CD1c-positive myeloid dendritic cell (primary cell): ENCODE measurements around the gene GAMT.

Experiments
- DNase-seq: peaks from one replicate; pipeline ENCODE4 v3.0.0-alpha.2; 2016; ENCODE audit errors: extremely low spot score

The GAMT gene

GRCh38 chr19:1365319-1366269 lies 35.7 kb downstream of the GAMT start:
- DNase-seq = no peak

DNA sequence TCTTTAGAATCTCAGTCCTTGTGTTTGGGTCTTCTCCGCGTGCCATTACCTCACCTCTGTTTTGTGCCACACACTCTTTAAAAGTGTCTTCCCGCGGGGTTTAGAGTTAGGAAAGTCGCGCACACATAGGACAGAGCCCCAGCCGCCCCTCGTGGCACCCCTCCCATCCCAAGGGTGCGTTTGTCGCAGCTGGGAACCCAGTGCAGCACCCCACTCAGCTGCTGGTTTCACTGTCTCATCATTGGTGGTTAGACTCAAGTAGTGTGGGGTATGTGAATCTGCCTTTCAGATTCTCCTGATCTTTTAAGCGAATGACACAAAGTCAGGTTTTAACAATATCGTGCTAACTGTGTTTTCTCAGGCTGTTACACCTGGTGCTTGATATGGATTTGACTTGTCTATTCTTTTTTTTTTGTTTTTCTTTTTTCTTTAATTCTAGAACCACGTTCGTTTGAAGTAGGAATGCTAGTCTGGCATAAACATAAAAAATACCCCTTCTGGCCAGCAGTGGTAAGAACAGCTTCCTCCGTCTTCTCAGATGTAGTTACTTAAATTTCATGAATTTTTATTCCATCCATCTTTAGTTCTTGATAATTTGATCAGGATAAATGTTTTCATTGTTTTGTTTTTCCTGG lies 37.2 kb downstream of the GAMT start:
- DNase-seq = no peak

- peak; percentile 17 for DNase-seq
Measured at GRCh38 chr19:1363599-1363998, 37.7 kb downstream of the GAMT start.

- DNase-seq = no peak
Measured at GRCh38 chr19:1362387-1363257, 38.7 kb downstream of the GAMT start.

DNA sequence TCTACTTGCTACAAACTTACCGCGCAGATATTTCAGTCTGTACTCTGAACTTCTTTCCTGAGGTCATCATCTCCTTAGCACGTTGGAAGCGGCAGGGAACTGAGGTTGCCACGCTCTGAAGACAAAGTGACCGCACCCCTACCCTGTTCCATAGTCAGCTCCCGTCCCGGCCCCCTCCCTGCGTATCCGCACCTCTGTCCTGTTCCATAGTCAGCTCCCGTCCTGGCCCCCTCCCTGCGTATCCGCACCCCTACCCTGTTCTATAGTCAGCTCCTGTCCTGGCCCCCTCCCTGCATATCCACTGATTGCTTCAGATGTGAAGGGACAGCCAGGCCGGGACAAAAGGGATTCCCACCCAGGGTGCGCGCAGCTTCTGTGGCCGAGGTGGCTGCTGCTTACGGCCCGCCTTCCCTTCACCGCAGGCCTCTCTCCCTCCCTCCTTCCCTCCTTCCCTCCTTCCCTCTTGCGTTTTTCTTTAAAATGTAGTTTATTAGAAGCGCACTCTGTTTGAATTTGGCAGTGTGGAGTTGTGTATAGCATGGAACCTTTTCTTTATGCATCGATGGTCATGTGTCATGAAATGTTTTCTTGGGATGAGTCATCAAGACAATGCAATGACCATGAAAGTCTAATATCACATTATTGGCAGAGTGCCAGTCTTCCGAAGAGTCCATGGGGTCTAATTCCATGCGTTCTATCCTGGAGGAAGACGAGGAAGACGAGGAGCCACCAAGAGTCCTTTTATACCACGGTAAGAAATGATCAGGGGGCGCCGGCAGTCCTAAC lies 39.5 kb downstream of the GAMT start:
- peak; percentile 12 for DNase-seq

DNA sequence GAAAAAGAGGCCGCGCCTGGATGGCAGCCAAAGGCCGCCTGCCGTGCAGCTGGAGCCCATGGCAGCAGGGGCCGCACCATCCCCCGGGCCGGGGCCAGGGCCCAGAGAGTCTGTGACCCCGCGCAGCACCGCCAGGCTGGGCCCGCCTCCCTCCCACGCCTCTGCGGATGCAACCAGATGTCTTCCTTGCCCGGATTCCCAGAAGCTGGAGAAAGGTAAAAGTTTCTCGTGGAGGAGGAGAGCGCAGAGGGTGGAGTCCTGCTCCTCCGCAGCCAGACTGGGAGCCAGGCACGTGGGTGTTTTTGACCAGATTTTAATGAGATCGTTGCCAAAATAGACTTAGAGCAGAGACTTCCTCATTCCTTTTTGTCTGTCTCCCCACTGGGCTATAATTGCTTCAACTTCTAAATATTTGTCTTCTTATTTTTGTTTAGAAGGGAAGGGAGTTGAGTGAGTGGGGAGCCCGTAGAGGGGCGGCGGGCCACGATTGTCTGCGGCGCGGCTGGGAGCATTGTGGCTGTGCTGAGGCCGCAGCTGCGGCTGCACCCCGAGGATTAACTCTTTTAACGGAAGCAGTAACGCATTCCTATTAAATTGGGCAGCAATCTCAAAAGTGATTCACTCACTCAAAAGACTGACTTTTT lies 40.4 kb downstream of the GAMT start:
- peak; percentile 68 for DNase-seq

DNA sequence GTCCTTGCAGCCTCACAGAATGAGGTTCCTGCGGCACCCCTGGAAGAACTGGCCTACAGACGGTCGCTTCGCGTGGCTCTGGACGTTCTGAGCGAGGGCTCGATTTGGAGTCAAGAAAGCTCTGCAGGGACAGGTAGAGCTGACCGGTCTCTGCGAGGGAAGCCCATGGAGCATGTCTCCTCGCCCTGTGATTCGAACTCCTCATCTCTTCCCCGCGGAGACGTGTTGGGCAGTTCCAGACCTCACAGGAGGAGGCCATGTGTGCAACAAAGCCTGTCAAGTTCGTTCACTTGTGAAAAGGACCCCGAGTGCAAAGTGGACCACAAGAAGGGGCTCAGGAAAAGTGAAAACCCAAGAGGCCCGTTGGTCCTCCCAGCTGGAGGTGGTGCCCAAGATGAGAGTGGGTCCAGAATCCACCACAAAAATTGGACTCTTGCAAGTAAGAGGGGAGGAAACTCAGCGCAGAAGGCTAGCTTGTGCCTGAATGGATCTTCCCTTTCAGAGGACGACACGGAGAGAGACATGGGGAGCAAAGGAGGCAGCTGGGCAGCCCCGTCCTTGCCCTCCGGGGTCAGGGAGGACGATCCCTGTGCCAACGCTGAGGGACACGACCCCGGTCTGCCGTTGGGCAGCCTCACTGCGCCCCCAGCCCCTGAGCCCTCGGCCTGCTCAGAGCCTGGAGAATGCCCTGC lies 41.1 kb downstream of the GAMT start:
- DNase-seq = no peak

DNA sequence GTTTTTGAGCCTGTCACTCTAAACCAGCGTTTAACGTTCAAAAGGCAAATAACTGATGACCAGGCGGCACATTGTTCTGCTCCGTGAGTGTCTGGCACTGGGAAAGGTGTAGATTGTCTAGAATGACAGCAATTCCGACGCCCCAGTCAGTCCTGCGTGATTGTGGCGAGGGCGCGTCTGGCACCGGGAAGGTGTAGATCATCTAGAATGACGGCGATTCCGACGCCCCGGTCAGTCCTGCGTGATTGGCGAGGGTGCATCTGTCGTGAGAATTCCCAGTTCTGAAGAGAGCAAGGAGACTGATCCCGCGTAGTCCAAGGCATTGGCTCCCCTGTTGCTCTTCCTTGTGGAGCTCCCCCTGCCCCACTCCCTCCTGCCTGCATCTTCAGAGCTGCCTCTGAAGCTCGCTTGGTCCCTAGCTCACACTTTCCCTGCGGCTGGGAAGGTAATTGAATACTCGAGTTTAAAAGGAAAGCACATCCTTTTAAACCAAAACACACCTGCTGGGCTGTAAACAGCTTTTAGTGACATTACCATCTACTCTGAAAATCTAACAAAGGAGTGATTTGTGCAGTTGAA lies 43.7 kb downstream of the GAMT start:
- DNase-seq = no peak

- DNase-seq = no peak
Measured at GRCh38 chr19:1356508-1356865, 44.9 kb downstream of the GAMT start.

DNA sequence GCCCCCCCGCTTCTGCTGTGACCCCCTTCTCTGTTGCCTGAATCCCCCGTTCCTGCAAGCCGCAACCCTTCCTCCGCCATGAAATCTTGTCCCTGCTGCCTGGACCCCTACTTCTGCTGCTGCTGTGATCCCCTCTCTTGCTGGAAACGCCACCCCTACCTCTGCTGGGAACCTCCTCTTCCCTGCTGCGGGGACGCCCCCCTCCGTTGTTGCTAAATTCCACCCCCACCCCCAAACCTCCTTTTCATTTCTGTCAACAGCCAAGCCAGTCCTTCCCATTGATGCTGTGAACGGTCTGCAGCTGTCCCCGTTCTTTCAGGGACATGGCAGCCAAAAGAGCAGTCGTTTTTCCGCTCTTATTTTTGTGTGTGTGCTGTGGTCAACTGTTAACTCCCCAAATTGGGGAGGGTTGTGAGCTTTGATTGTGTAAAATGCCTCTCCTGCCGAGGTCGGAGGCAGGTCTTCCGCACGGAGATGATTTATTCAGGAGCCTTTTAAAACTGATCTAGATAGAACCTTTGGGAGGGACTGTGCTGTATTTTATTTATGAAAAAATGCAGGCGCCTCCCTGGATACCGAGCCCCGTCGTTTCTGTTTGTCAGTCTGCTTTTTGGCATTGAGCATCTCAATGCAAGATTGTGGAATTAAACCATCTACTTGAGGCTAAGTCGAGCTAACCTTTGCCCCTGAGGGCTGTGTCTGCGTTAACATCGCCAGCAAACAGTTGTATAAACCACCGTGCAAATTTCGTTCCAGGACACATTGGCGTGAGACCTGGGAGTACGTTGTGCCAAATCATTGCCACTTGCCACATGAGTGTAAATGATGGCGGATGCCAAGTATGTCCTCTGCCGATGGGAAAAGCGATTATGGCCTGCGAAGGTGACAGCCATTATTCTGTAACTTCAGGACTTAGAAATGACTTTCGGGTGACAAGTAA lies 45.5 kb downstream of the GAMT start:
- DNase-seq = peak; percentile 4

GRCh38 chr19:1354970-1355567 lies 46.3 kb downstream of the GAMT start:
- DNase-seq = no peak

- no peak for DNase-seq
Measured at GRCh38 chr19:1353144-1353543, 48.2 kb downstream of the GAMT start.

- DNase-seq = no peak
Measured at GRCh38 chr19:1351381-1351851, 49.9 kb downstream of the GAMT start.

- no peak for DNase-seq
Measured at GRCh38 chr19:1350867-1351266, 50.5 kb downstream of the GAMT start.

DNA sequence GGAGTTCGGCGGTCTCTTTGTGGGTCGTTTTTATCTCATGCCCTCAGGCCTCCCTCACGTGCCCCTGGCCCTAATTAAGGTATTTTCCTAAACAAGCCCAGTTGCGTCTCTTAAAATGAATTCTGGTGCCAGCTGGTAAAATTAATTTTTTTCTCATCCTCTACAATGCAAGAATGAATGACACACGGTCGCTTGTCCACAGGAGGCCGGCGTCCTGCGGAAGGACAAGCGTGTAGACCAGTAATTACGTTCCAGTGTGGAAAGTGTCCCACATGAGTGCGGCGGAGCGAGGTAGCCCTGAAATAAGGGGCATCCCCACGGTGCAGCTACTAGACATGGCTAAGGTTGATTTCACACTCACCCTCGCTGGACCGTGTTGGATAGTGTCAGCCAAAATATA lies 52.1 kb downstream of the GAMT start:
- DNase-seq = no peak
